ENCODE measurements around the gene GPR139.

DNA sequence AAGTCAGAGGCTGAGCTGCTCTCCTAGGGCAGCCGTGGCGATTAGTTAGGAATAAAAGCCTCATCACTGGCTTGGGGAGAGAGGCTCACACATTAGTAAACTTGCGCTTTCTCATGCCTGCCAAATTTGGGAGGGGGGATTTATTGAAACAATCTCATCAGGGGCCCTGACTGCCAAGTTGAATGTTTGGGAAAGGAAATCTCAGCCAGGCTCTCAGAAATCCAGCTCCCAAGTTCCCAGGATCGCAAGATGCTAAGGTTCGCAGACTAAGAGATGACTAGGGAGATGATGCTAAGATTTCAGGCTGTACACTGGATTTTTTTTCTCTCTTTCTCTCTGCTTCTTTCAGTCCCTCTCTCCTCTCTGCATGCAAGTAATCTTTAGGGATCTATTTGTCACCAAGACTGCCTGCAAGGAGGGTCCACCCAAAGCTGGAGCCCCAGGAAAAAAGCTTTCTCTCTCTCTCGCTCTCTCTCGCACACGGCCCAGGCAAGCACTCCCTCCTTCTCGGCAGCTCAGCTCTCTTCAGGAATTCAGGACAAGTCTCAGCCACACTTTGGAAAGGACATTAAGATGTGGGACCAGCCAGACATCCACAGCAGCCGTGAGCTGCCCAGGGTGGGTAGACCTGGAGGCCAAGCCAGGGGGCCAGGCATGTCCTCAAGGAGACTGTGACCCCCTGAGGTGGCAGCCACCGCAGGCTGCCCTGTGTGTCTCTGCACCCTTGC is 1.4 kb downstream of the GPR139 start:
- TF ChIP-seq, protein P1, sequence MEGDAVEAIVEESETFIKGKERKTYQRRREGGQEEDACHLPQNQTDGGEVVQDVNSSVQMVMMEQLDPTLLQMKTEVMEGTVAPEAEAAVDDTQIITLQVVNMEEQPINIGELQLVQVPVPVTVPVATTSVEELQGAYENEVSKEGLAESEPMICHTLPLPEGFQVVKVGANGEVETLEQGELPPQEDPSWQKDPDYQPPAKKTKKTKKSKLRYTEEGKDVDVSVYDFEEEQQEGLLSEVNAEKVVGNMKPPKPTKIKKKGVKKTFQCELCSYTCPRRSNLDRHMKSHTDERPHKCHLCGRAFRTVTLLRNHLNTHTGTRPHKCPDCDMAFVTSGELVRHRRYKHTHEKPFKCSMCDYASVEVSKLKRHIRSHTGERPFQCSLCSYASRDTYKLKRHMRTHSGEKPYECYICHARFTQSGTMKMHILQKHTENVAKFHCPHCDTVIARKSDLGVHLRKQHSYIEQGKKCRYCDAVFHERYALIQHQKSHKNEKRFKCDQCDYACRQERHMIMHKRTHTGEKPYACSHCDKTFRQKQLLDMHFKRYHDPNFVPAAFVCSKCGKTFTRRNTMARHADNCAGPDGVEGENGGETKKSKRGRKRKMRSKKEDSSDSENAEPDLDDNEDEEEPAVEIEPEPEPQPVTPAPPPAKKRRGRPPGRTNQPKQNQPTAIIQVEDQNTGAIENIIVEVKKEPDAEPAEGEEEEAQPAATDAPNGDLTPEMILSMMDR (IDR thresholded peaks at IDR 0.05), result no peak
- TF ChIP-seq POLR2A (IDR thresholded peaks at IDR 0.05), result no peak

All from uterus (tissue), 2 donors.